NCI-H345 treated with DMSO at 0.1 percent for 48 hours (cell line): ENCODE measurements around the gene VSIG10L2.
"Not testable (repeated sequence)": the region's sequence is repeated elsewhere in the genome, so short reads cannot be mapped to it uniquely, and the experiment has no call there.

ENCODE experiments used
- DNase-seq: peaks from one replicate; lab custom pipeline; 2025; ENCODE audit not compliant: unreplicated experiment; lab: John Stamatoyannopoulos, UW

Gene VSIG10L2

DNA sequence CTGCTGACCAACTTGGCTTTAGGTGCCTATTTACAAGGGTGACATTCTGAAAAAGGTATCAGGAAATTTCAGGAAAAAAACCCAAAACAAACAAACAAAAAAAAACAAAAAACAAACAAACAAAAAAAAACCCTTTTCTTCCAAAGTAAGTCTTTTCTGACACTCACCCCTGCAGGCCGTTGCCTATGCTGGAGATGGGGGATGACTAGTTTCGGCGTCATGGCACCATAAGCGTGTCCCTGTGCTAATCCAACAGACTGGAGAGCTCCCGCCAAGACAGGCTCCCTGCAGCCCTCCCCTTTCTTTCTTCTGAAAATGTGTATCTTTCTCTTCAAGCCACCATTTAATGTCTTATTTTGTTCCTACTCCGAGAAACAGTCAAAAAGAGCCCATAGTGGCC lies 13.7 kb downstream of the VSIG10L2 start:
- DNase-seq, result no peak

DNA sequence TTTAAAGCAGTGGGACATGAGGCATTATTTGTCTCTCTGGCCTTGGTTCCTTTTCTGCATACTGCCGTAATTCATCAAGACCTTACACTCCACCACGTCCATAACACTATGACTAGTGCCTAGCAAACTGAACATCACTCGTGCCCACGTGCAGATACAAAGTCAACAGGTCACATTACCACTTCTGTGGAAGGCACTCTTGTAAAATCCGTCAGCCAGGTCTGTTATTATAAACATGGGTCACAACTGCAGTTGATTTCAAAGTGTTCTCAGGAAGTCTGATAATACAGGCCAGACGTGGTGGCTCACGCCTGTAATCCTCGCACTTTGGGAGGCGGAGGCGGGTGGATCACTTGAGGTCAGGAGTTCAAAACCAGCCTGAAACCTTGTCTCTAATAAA lies 14.1 kb downstream of the VSIG10L2 start:
- DNase-seq, result no peak

DNA sequence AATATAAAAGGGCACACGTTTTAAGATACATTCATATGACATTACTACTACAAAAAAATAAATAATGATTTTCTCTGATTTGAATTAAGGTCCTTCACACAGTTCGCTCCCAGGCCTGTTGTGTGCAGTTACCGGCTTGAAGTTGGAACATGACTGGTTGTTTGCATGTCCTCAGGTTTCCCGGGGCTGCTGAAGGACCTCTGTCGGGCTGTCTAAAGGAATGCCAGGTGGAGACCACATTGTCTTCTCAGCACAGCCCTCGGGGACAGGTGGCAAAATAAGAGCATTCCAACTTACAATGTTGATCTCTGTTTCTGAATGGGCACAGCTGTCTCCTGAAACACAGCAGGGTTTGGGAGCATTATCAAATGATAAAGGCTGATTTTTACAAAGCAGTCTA lies 14.9 kb downstream of the VSIG10L2 start:
- DNase-seq, result no peak

GRCh38 chr11:125967515-125967914 lies 21.7 kb downstream of the VSIG10L2 start:
- no peak for DNase-seq

- no peak for DNase-seq
Measured at GRCh38 chr11:125968354-125968753, 22.5 kb downstream of the VSIG10L2 start.

DNA sequence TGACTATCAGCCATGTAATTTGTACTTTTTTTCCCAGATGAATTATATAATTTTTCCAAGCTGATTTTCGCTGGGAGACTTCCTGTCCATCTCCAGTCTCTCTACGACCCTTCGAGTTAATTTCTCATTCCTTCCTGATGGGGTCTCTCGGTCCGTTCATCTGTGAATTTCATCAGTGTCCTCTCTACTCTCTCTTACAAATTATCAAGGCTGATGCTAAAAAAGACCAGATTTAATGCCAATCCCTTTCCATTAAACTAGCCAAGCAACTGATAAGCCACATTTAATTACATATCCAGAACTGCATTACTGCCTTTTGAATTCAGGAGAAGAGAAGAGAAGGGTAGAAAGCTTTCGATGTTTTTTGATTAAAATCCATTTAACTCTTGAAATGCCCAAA lies 25.8 kb downstream of the VSIG10L2 start:
- DNase-seq, result no peak

- DNase-seq, result no peak
Measured at GRCh38 chr11:125974284-125974683, 28.4 kb downstream of the VSIG10L2 start.

GRCh38 chr11:125975634-125976033 lies 29.8 kb downstream of the VSIG10L2 start:
- no peak for DNase-seq

DNA sequence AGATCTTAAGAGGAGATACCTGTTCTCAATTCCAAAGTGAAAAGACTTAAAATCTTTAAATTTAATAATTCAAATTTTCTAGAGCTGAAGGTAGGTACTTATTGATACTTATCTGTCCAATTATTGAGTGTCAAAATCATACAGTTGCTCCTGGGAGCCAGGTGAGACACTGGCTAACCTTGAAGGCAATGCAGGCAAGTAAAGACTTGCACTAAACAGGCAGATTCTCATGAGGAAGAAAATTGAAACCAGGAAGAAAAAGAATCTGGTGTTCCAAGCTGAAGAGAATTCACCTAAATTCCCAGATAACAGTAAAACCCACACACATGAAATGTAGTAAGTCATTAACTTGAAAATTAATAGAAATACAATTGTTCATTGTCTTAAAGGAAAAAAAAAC lies 30.3 kb downstream of the VSIG10L2 start:
- no peak for DNase-seq

- DNase-seq, result no peak
Measured at GRCh38 chr11:125977333-125977732, 31.5 kb downstream of the VSIG10L2 start.

DNA sequence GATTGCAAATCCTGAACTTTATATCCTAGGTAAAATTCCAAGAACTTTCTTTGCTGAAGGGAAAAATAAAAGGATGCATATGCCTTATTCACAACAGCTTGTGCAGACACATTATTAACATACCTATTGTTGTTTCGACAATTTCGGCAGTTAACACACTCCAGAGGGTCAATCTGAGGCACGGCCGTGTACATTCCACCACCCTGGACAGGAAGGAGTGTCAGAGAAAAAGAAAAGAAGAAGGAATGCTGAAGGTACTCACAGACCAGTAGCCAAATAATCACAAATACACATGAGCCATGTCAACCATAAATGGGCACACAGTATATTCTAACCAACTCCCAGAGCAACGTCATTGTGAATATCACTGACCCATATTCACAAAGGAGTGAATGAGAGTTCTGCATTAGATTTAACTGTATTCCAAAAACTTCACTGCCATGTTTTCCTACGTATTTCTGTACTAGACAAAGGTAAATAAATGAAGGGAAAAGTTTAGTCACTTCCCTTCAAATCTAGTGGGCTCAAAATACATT lies 32.4 kb downstream of the VSIG10L2 start:
- no peak for DNase-seq

DNA sequence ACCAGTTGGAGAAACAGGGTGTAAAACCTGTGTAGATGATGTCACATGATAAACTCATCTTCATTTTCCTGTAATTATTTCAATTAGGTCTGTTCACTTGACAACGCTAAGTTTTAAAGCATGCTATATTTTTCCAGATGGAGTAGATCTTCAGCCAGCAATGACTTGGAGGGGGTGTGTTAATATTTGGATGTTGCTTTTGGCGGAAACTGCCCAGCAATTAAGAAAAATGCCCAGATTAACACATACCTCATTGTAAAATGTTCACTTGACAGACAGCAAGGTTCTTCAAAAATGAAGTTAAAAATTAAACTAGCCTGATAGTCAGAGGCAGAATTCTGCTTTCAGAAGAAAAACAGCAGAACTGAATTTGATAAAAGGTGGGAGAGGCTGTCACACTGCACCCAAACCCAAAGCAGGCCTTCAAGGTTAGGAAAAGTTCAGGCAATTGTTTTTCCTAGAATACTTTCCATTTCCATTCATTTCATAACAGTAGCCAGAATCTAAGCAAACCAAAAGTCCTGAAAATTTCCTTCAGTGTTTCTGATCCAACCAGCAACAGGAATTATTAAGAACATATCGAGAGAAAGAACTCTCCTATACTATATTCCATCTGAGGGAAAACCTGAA lies 33.0 kb downstream of the VSIG10L2 start:
- no peak for DNase-seq

DNA sequence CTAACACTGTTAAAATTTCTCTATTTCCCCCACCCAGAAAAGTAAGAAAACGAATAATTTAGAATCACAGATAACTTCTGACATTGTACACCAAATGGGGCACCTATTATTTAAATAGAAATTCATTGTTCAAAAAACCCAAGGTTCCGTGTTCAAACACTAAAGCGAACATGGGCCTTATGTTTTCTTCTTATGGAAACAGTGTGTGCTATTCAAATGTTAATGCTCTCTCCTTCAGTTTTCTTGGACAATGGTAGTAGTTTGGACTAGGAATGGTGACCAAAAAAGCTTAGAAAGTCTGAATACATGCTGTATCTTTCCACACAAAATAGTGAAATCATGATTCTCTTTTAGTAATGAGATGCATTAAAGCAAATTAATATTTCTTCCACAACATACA lies 33.7 kb downstream of the VSIG10L2 start:
- DNase-seq, result no peak

GRCh38 chr11:125980436-125980835 lies 34.6 kb downstream of the VSIG10L2 start:
- DNase-seq, result no peak

GRCh38 chr11:125982348-125982730 lies 36.5 kb downstream of the VSIG10L2 start:
- no peak for DNase-seq

DNA sequence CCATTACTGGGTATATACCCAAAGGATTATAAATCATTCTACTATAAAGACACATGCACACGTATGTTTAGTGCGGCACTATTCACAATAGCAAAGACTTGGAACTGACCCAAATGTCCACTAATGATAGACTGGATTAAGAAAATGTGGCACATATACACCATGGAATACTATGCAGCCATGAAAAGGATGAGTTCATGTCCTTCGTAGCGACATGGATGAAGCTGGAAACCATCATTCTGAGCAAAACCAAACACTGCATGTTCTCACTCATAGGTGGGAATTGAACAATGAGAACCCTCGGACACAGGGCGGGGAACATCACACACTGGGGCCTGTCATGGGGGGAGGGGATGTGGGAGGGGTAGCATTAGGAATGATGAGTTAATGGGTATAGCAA lies 40.1 kb downstream of the VSIG10L2 start:
- not testable (repeated sequence) for DNase-seq

- no peak for DNase-seq
Measured at GRCh38 chr11:125987066-125987641, 41.3 kb downstream of the VSIG10L2 start.

DNA sequence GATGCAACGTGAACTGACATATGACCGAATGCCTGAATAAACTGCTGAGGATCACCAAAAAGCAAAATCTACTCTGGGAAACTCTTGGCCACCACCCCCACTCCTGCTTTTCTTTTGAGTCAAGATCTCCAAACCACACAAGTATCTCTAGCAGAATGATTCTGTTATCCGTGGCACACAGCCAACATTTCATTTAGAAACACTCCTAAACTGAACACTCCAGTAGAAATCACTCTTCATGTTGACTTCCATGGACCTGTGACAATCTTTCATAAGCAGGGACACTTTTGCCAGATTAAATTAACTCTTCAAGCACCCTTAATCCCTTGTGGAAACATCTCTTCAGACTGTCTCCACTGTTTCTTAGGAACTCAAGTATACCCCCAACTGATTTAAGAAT lies 44.4 kb downstream of the VSIG10L2 start:
- DNase-seq, result peak; percentile 16

- no peak for DNase-seq
Measured at GRCh38 chr11:125992893-125993292, 47.0 kb downstream of the VSIG10L2 start.

GRCh38 chr11:125994509-125994908 lies 48.7 kb downstream of the VSIG10L2 start:
- no peak for DNase-seq

DNA sequence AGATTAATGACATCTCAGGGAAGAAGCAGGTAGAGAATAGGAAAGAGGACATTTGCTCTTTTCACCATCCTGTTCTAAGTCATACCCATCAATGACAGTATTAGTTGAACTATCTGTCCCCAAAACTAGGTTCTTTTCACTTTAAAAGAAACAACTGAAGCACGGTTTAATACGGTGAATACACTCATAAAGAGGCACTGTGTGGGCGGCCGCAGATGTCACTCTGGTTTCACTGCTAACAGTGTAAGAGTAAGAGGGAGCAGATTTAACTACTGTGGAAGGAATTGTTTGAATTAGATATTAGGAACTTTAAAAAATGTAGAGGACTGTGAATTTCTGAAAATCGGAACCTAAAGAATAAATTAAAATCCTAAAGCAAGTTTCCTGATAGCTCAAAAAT lies 49.5 kb downstream of the VSIG10L2 start:
- no peak for DNase-seq

DNA sequence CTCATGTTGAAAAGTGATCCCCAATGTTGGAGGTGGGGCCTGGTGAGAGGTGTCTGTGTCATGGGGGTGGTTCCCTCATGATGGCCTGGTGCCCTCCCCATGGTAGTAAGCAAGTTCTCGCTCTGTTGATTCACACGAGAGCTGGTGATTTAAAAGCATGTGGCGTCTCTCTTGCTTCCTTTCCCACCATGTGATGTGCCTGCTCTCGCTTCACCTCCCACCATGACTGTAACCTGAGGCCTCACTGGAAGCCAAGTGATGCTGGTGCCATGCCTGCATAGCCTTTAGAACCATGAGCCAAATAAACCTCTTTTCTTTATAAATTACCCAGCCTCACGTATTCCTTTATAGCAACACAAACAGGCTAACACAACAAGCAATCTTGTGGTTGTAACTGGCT lies 52.4 kb downstream of the VSIG10L2 start:
- DNase-seq, result no peak
